Smooth muscle cell (in vitro differentiated cells): Measurements from ENCODE around the gene MAPK8IP2. TPM values are rescaled to one million over a fixed set of nuclear protein-coding genes. Genes with fewer than 3 reads are reported as not detected.

Experiments used
- DNase-seq: peaks from one replicate; lab custom pipeline; 2025; ENCODE audit not compliant: unreplicated experiment; lab: John Stamatoyannopoulos, UW
- H2AFZ ChIP-seq: fragments of 200-600 bp; sonication (generic); 2 replicates; pipeline ENCODE4 v1.6.0; 2016; ENCODE audit warnings: antibody characterized with exemption, low read depth, mild to moderate bottlenecking
- H3F3A ChIP-seq: fragments of 200-600 bp; sonication (generic); 2 replicates; pipeline ENCODE4 v1.6.0; 2017; ENCODE audit warnings: antibody characterized with exemption, low read depth
- H3K27ac ChIP-seq: fragments of 200-600 bp; sonication (generic); 2 replicates; pipeline ENCODE4 v1.5.1; 2016; ENCODE audit warnings: low read depth, mild to moderate bottlenecking
- H3K27me3 ChIP-seq: fragments of 200-600 bp; sonication (generic); 2 replicates; pipeline ENCODE4 v1.6.1; 2016; ENCODE audit warnings: low read depth, mild to moderate bottlenecking
- H3K36me3 ChIP-seq: fragments of 200-600 bp; sonication (generic); 2 replicates; pipeline ENCODE4 v1.5.1; 2016; ENCODE audit warnings: low read depth
- H3K4me1 ChIP-seq: fragments of 200-600 bp; sonication (generic); 2 replicates; pipeline ENCODE4 v1.5.1; 2016; ENCODE audit warnings: low read depth
- H3K4me2 ChIP-seq: fragments of 200-600 bp; sonication (generic); 2 replicates; pipeline ENCODE4 v1.6.0; 2016; ENCODE audit warnings: mild to moderate bottlenecking
- H3K4me3 ChIP-seq: fragments of 200-600 bp; sonication (generic); 2 replicates; pipeline ENCODE4 v1.5.1; 2016; ENCODE audit warnings: mild to moderate bottlenecking
- H3K79me2 ChIP-seq: fragments of 200-600 bp; sonication (generic); 2 replicates; pipeline ENCODE4 v1.6.0; 2016; ENCODE audit warnings: low read depth, mild to moderate bottlenecking
- H3K9ac ChIP-seq: fragments of 200-600 bp; sonication (generic); 2 replicates; pipeline ENCODE4 v1.6.0; 2016; ENCODE audit warnings: low read depth
- H3K9me3 ChIP-seq: fragments of 200-600 bp; sonication (generic); replicated peaks from 2 replicates; pipeline ENCODE4 v1.5.1; 2016; ENCODE audit warnings: low read depth
- H4K20me1 ChIP-seq: fragments of 200-600 bp; sonication (generic); 2 replicates; pipeline ENCODE4 v1.6.0; 2016; ENCODE audit warnings: low read depth
- WGBS: methylation state at CpG from one replicate; pipeline ENCODE4 v1.1.7; 2016; ENCODE audit warnings: low lambda C conversion rate; 5-methylcytosine and 5-hydroxymethylcytosine counted together
- polyA plus RNA-seq: library from polyadenylated mRNA; unstranded; fragments of >200 nt; fragmentation: Nextera tagmentation; extraction: Ambion mirVana; gene quantifications from 2 replicates; pipeline ENCODE4 v1.2.1, GENCODE V29; 2016
- total RNA-seq: library from RNA; depleted of rRNA; stranded (reverse); fragments of >200 nt; gene quantifications from 2 replicates; pipeline ENCODE4 v1.2.3, GENCODE V29; 2014
- TF ChIP-seq, protein P1 (sequence below): fragments of 200-600 bp; sonication (generic); IDR thresholded peaks from 2 replicates; pipeline ENCODE4 v1.5.1; 2017; ENCODE audit warnings: borderline replicate concordance, mild to moderate bottlenecking, antibody characterized with exemption; ENCODE audit not compliant: insufficient read depth, poor library complexity, severe bottlenecking

MAPK8IP2 gene
- total and polyA plus RNA-seq, 2 experiments from 2014 or later: 0.63 to 1.2 TPM

GRCh38 chr22:50577697-50577986, 23.0 kb upstream of the MAPK8IP2 start:
- H3K36me3 ChIP-seq: no peaks in the 10 kb centered on the region
- peaks cover 6% of the 10 kb centered on the region for H3K4me1 ChIP-seq
- TF ChIP-seq, protein P1, sequence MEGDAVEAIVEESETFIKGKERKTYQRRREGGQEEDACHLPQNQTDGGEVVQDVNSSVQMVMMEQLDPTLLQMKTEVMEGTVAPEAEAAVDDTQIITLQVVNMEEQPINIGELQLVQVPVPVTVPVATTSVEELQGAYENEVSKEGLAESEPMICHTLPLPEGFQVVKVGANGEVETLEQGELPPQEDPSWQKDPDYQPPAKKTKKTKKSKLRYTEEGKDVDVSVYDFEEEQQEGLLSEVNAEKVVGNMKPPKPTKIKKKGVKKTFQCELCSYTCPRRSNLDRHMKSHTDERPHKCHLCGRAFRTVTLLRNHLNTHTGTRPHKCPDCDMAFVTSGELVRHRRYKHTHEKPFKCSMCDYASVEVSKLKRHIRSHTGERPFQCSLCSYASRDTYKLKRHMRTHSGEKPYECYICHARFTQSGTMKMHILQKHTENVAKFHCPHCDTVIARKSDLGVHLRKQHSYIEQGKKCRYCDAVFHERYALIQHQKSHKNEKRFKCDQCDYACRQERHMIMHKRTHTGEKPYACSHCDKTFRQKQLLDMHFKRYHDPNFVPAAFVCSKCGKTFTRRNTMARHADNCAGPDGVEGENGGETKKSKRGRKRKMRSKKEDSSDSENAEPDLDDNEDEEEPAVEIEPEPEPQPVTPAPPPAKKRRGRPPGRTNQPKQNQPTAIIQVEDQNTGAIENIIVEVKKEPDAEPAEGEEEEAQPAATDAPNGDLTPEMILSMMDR: no peak
- H2AFZ ChIP-seq: no peak overlapping the region
- no peak for DNase-seq
- H3K27ac ChIP-seq: no peak overlapping the region
- H3F3A ChIP-seq: no peaks in the 10 kb centered on the region
- H3K4me2 ChIP-seq: no peak overlapping the region
- peaks cover 9% of the 10 kb centered on the region for H3K79me2 ChIP-seq
- no peak overlapping the region for H3K9ac ChIP-seq
- WGBS: 97% methylated on average over 20 of the region's 23 CpGs
- H3K9me3 ChIP-seq: no peaks in the 10 kb centered on the region
- no peak overlapping the region for H3K4me3 ChIP-seq
- H3K27me3 ChIP-seq: no peaks in the 10 kb centered on the region
- H4K20me1 ChIP-seq: no peaks in the 10 kb centered on the region

GRCh38 chr22:50577987-50578775, 22.4 kb upstream of the MAPK8IP2 start, which contains the start of gene CPT1B:
CPT1B (minus strand) TSS chr22:50578427; CDS start chr22:50577915, 512 bp downstream.
- Histone ChIP-seq H3K27me3 (no peaks in the 10 kb centered on the region), H4K20me1 (no peaks in the 10 kb centered on the region), H3K27ac (no peak within 1 kb of the TSS), H2AFZ (no peak within 1 kb of the TSS), H3K4me3 (no peak within 1 kb of the TSS), H3K79me2 (peaks cover 10% of the 10 kb centered on the region), H3F3A (no peaks in the 10 kb centered on the region), H3K4me2 (no peak within 1 kb of the TSS), H3K9ac (no peak within 1 kb of the TSS), H3K36me3 (no peaks in the 10 kb centered on the region), H3K4me1 (peaks cover 6% of the 10 kb centered on the region), H3K9me3 (no peaks in the 10 kb centered on the region)
- 90% methylated on average over 41 of the region's 63 CpGs for WGBS
- no peak for DNase-seq
- TF ChIP-seq, protein P1: no peak

DNA sequence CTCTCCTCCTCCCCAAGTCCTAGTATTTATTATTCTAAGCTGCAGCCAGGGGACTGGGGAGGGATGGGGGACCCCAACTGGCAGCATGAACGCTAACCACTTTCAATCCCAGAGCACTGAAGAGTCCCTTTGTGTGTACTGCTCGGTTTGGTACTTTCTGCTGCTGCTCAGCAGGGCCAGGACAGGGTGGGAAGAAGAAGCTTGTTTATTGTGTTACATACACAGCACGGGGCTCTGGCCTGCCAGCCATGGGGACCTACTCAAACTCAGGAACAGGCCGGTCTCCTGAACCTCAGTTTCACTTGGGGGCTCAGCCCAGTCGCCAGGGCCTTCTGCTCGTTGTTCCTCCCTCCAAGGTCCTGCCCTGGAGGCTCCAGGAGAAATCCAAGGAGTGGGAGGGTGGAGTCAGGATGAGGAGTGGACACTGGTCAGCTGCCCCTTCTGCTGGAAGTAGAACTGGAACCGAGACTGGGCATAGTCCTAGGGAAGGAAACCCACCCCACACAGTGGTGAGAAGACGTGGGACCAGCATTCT, 21.8 kb upstream of the MAPK8IP2 start:
- Histone ChIP-seq H3F3A (no peaks in the 10 kb centered on the region), H3K4me1 (peaks cover 6% of the 10 kb centered on the region), H4K20me1 (no peaks in the 10 kb centered on the region), H3K9ac (no peak overlapping the region), H3K27ac (no peak overlapping the region), H2AFZ (no peak overlapping the region), H3K36me3 (no peaks in the 10 kb centered on the region), H3K79me2 (peaks cover 13% of the 10 kb centered on the region), H3K4me2 (no peak overlapping the region), H3K27me3 (no peaks in the 10 kb centered on the region), H3K4me3 (no peak overlapping the region), H3K9me3 (no peaks in the 10 kb centered on the region)
- no peak for DNase-seq
- 96% methylated on average over 8 of the region's 8 CpGs for WGBS
- TF ChIP-seq, protein P1: no peak
